ENCODE data around the gene TGM3. TPM values are rescaled to one million over a fixed set of nuclear protein-coding genes. Genes with fewer than 3 reads are reported as not detected.

TGM3 gene
- total RNA-seq, 1 experiment from 2014 or later: not detected

- Mint-ChIP-seq H3K36me3 (ENCODE audit: insufficient read depth, unreplicated experiment) (no peaks in the 10 kb centered on the region), H3K9me3 (ENCODE audit: unreplicated experiment) (no peaks in the 10 kb centered on the region), H3K27ac (ENCODE audit: low read depth, unreplicated experiment) (no peak overlapping the region), H3K4me3 (ENCODE audit: unreplicated experiment) (no peak overlapping the region), H3K27me3 (ENCODE audit: insufficient read depth, unreplicated experiment) (no peaks in the 10 kb centered on the region), H3K4me1 (ENCODE audit: insufficient read depth, unreplicated experiment) (peaks cover 14% of the 10 kb centered on the region)
- no peak for TF ChIP-seq CTCF (IDR thresholded peaks at IDR 0.05; ENCODE audit: unreplicated experiment)
- no TSS peak for BruUV-seq (replicated peaks)
- intact Hi-C loops (cut with micrococcal nuclease): no loop called here
- POLR2A ChIA-PET: interaction anchor here (1.2 kb wide), 1 partner anchor 8 kb away, joined by 3 read pairs; no protein-coding TSS in a partner anchor
- CTCF ChIA-PET: interaction anchor here (2.2 kb wide), 1 partner anchor 17 kb away, joined by 10 read pairs; no protein-coding TSS in a partner anchor
- DNase-seq (ENCODE audit: unreplicated experiment): no peak
These were observed 89.7 kb downstream of the TGM3 start for GRCh38 chr20:2385496-2385895.

- no peaks in the 10 kb centered on the region for H3K9me3 Mint-ChIP-seq (ENCODE audit: unreplicated experiment)
- peaks cover 14% of the 10 kb centered on the region for H3K4me1 Mint-ChIP-seq (ENCODE audit: insufficient read depth, unreplicated experiment)
- H3K36me3 Mint-ChIP-seq (ENCODE audit: insufficient read depth, unreplicated experiment): no peaks in the 10 kb centered on the region
- no peak overlapping the region for H3K4me3 Mint-ChIP-seq (ENCODE audit: unreplicated experiment)
- ChIA-PET POLR2A (interaction anchor here (0.8 to 2.0 kb wide), 2 partner anchors 28 to 64 kb away, joined by 3 to 9 read pairs; no protein-coding TSS in a partner anchor), CTCF (interaction anchor here (0.9 to 2.8 kb wide), 17 partner anchors 10 to 212 kb away, joined by 3 to 14 read pairs (median 4); no protein-coding TSS in a partner anchor)
- no TSS peak for BruUV-seq (replicated peaks)
- intact Hi-C loops (cut with micrococcal nuclease): no loop called here
- no peaks in the 10 kb centered on the region for H3K27me3 Mint-ChIP-seq (ENCODE audit: insufficient read depth, unreplicated experiment)
- peak; percentile 62 for DNase-seq (ENCODE audit: unreplicated experiment)
- H3K27ac Mint-ChIP-seq (ENCODE audit: low read depth, unreplicated experiment): no peak overlapping the region
- TF ChIP-seq CTCF (IDR thresholded peaks at IDR 0.05; ENCODE audit: unreplicated experiment): no peak
These were observed 90.8 kb downstream of the TGM3 start for GRCh38 chr20:2386516-2387179.

- POLR2A ChIA-PET: interaction anchor here (2.0 kb wide), 1 partner anchor 64 kb away, joined by 9 read pairs; no protein-coding TSS in a partner anchor
- no peaks in the 10 kb centered on the region for H3K36me3 Mint-ChIP-seq (ENCODE audit: insufficient read depth, unreplicated experiment)
- intact Hi-C loops (cut with micrococcal nuclease): no loop called here
- no peak overlapping the region for H3K4me3 Mint-ChIP-seq (ENCODE audit: unreplicated experiment)
- H3K27me3 Mint-ChIP-seq (ENCODE audit: insufficient read depth, unreplicated experiment): no peaks in the 10 kb centered on the region
- peaks cover 14% of the 10 kb centered on the region for H3K4me1 Mint-ChIP-seq (ENCODE audit: insufficient read depth, unreplicated experiment)
- CTCF ChIA-PET: interaction anchor here (0.9 to 2.8 kb wide), 20 partner anchors 9 to 213 kb away, joined by 3 to 14 read pairs (median 4); no protein-coding TSS in a partner anchor
- peak; percentile 31 for TF ChIP-seq CTCF (IDR thresholded peaks at IDR 0.05; ENCODE audit: unreplicated experiment)
- BruUV-seq (replicated peaks): no TSS peak
- H3K27ac Mint-ChIP-seq (ENCODE audit: low read depth, unreplicated experiment): no peak overlapping the region
- peak; percentile 56 for DNase-seq (ENCODE audit: unreplicated experiment)
- H3K9me3 Mint-ChIP-seq (ENCODE audit: unreplicated experiment): no peaks in the 10 kb centered on the region
These were observed 91.4 kb downstream of the TGM3 start for GRCh38 chr20:2387180-2387577.

GRCh38 chr20:2387580-2387979 lies 91.8 kb downstream of the TGM3 start:
- no TSS peak for BruUV-seq (replicated peaks)
- Mint-ChIP-seq H3K4me1 (ENCODE audit: insufficient read depth, unreplicated experiment) (peaks cover 14% of the 10 kb centered on the region), H3K36me3 (ENCODE audit: insufficient read depth, unreplicated experiment) (no peaks in the 10 kb centered on the region), H3K9me3 (ENCODE audit: unreplicated experiment) (no peaks in the 10 kb centered on the region), H3K27ac (ENCODE audit: low read depth, unreplicated experiment) (no peak overlapping the region), H3K4me3 (ENCODE audit: unreplicated experiment) (no peak overlapping the region), H3K27me3 (ENCODE audit: insufficient read depth, unreplicated experiment) (no peaks in the 10 kb centered on the region)
- intact Hi-C loops (cut with micrococcal nuclease): no loop called here
- no peak for DNase-seq (ENCODE audit: unreplicated experiment)
- CTCF ChIA-PET: interaction anchor here (0.9 to 2.8 kb wide), 19 partner anchors 9 to 213 kb away, joined by 3 to 14 read pairs (median 4); no protein-coding TSS in a partner anchor
- POLR2A ChIA-PET: interaction anchor here (2.0 kb wide), 1 partner anchor 63 kb away, joined by 9 read pairs; no protein-coding TSS in a partner anchor
- no peak for TF ChIP-seq CTCF (IDR thresholded peaks at IDR 0.05; ENCODE audit: unreplicated experiment)

Other genes starting within 250 kb of the TGM3 start
- 18.2 and 21.3 TPM in 2 replicates for gene STK35, start 194.2 kb upstream of the TGM3 start, total RNA-seq (2022)
- gene TGM6, start 84.9 kb downstream of the TGM3 start, total RNA-seq (2022): not detected in 2 replicates
- gene SNRPB, start 174.8 kb downstream of the TGM3 start, total RNA-seq (2022): 236 and 240 TPM in 2 replicates
- 16.6 and 17.5 TPM in 2 replicates for gene ZNF343, start 212.9 kb downstream of the TGM3 start, total RNA-seq (2022)
- not detected in 2 replicates for gene TMC2, start 240.6 kb downstream of the TGM3 start, total RNA-seq (2022)